WERI-Rb-1 (cell line): ENCODE results near the gene SLC25A44.

Experiments
- DNase-seq: peaks from one replicate; pipeline ENCODE4 v3.0.0-alpha.2; 2020
- H3K27ac ChIP-seq: fragments of 250-450 bp; sonication (Bioruptor Pico); 2 replicates; pipeline ENCODE4 v1.5.1; 2020; ENCODE audit warnings: mild to moderate bottlenecking, moderate library complexity
- H3K27me3 ChIP-seq: fragments of 250-450 bp; sonication (Bioruptor Pico); 2 replicates; pipeline ENCODE4 v1.5.1; 2021; ENCODE audit warnings: mild to moderate bottlenecking, low read depth, moderate library complexity; ENCODE audit not compliant: insufficient read depth, severe bottlenecking
- H3K36me3 ChIP-seq: fragments of 250-450 bp; sonication (Bioruptor Pico); 2 replicates; pipeline ENCODE4 v1.5.1; 2020; ENCODE audit warnings: mild to moderate bottlenecking, moderate library complexity
- H3K4me3 ChIP-seq: 2 replicates; pipeline ENCODE4 v1.5.1; 2011; ENCODE audit warnings: low read depth, mild to moderate bottlenecking, control low read depth, low read length
- H3K9me3 ChIP-seq: fragments of 250-450 bp; sonication (Bioruptor Pico); 2 replicates; pipeline ENCODE4 v1.5.1; 2021; ENCODE audit warnings: mild to moderate bottlenecking, moderate library complexity; ENCODE audit not compliant: severe bottlenecking
- CTCF ChIP-seq: IDR thresholded peaks from 2 replicates; pipeline ENCODE4 v1.5.1; 2011; ENCODE audit warnings: low read depth, mild to moderate bottlenecking, control low read depth, inconsistent platforms, low read length

The SLC25A44 gene

GRCh38 chr1:156194300-156194652 lies 372 bp downstream of the SLC25A44 start:
- H3K4me3 ChIP-seq, result peak overlapping the region; percentile 88
- no peak for TF ChIP-seq CTCF
- peaks cover 9% of the 10 kb centered on the region for H3K9me3 ChIP-seq
- DNase-seq, result no peak
- H3K27ac ChIP-seq, result peak overlapping the region; percentile 31
- no peaks in the 10 kb centered on the region for H3K27me3 ChIP-seq
- H3K36me3 ChIP-seq, result peaks cover 30% of the 10 kb centered on the region

GRCh38 chr1:156195853-156196252 lies 1.9 kb downstream of the SLC25A44 start:
- peaks cover 43% of the 10 kb centered on the region for H3K36me3 ChIP-seq
- H3K27me3 ChIP-seq, result no peaks in the 10 kb centered on the region
- no peak overlapping the region for H3K27ac ChIP-seq
- TF ChIP-seq CTCF, result no peak
- no peak for DNase-seq
- H3K9me3 ChIP-seq, result no peaks in the 10 kb centered on the region
- H3K4me3 ChIP-seq, result no peak overlapping the region

GRCh38 chr1:156196445-156196844 lies 2.5 kb downstream of the SLC25A44 start:
- no peak for TF ChIP-seq CTCF
- Histone ChIP-seq H3K27me3 (no peaks in the 10 kb centered on the region), H3K4me3 (no peak overlapping the region)

GRCh38 chr1:156198831-156199349 lies 5.0 kb downstream of the SLC25A44 start:
- DNase-seq, result no peak
- no peak for TF ChIP-seq CTCF
- no peaks in the 10 kb centered on the region for H3K9me3 ChIP-seq
- no peak overlapping the region for H3K4me3 ChIP-seq
- H3K36me3 ChIP-seq, result peaks cover 68% of the 10 kb centered on the region
- H3K27ac ChIP-seq, result no peak overlapping the region
- no peaks in the 10 kb centered on the region for H3K27me3 ChIP-seq

More at GRCh38 chr1:156196445-156196844, 2.5 kb downstream of the SLC25A44 start:
- DNase-seq, result no peak
- Histone ChIP-seq H3K36me3 (peaks cover 49% of the 10 kb centered on the region), H3K9me3 (no peaks in the 10 kb centered on the region), H3K27ac (no peak overlapping the region)

- Histone ChIP-seq H3K9me3 (no peaks in the 10 kb centered on the region), H3K4me3 (no peak overlapping the region), H3K36me3 (peaks cover 80% of the 10 kb centered on the region), H3K27ac (no peak overlapping the region), H3K27me3 (no peaks in the 10 kb centered on the region)
- DNase-seq, result no peak
- no peak for TF ChIP-seq CTCF
These were observed 6.1 kb downstream of the SLC25A44 start for GRCh38 chr1:156200044-156200443.

- Histone ChIP-seq H3K9me3 (no peaks in the 10 kb centered on the region), H3K36me3 (peaks cover 88% of the 10 kb centered on the region), H3K4me3 (no peak overlapping the region), H3K27ac (no peak overlapping the region; the same call in 1 of the 2 replicates), H3K27me3 (no peaks in the 10 kb centered on the region)
- DNase-seq, result no peak
- no peak for TF ChIP-seq CTCF
These were observed 9.4 kb downstream of the SLC25A44 start for GRCh38 chr1:156203331-156203730.
